DMS79 treated with DMSO at 0.1 percent for 48 hours (cell line): ENCODE measurements around the gene PPP3CB.

Experiments
- DNase-seq: peaks from one replicate; lab custom pipeline; 2025; lab: John Stamatoyannopoulos, UW

The PPP3CB gene

GRCh38 chr10:73495884-73496674 lies at the start of gene PPP3CB:
TSS of gene PPP3CB (minus strand) at chr10:73496024. CDS start at chr10:73495889, 135 bp downstream.
- peak; percentile 68 for DNase-seq

GRCh38 chr10:73545357-73545756 lies 49.5 kb upstream of the PPP3CB start:
- DNase-seq: no peak

- DNase-seq: no peak
Observed at GRCh38 chr10:73537709-73538108, 41.9 kb upstream of the PPP3CB start.

GRCh38 chr10:73537288-73537687 lies 41.5 kb upstream of the PPP3CB start:
- DNase-seq: no peak

GRCh38 chr10:73534857-73535256 lies 39.0 kb upstream of the PPP3CB start:
- DNase-seq: no peak

- DNase-seq: peak; percentile 46
Observed at GRCh38 chr10:73529089-73529832, 33.4 kb upstream of the PPP3CB start.

GRCh38 chr10:73522263-73522662 lies 26.4 kb upstream of the PPP3CB start:
- DNase-seq: no peak

GRCh38 chr10:73519336-73519735 lies 23.5 kb upstream of the PPP3CB start:
- DNase-seq: no peak

GRCh38 chr10:73517166-73517888 lies 21.5 kb upstream of the PPP3CB start:
- DNase-seq: no peak

- no peak for DNase-seq
Observed at GRCh38 chr10:73512207-73512743, 16.5 kb upstream of the PPP3CB start.

GRCh38 chr10:73509695-73510094 lies 13.9 kb upstream of the PPP3CB start:
- DNase-seq: no peak

- DNase-seq: no peak
Observed at GRCh38 chr10:73506491-73506890, 10.7 kb upstream of the PPP3CB start.

GRCh38 chr10:73506074-73506473 lies 10.2 kb upstream of the PPP3CB start:
- DNase-seq: no peak

- DNase-seq: no peak
Observed at GRCh38 chr10:73503037-73503436, 7.2 kb upstream of the PPP3CB start.

- DNase-seq: no peak
Observed at GRCh38 chr10:73501651-73502050, 5.8 kb upstream of the PPP3CB start.

- DNase-seq: no peak
Observed at GRCh38 chr10:73497623-73498022, 1.8 kb upstream of the PPP3CB start.

GRCh38 chr10:73495226-73495883 lies 469 bp downstream of the PPP3CB start:
- DNase-seq: peak; percentile 33

GRCh38 chr10:73494877-73495225 lies 973 bp downstream of the PPP3CB start:
- DNase-seq: no peak

GRCh38 chr10:73494213-73494612 lies 1.6 kb downstream of the PPP3CB start:
- no peak for DNase-seq

GRCh38 chr10:73493781-73494180 lies 2.0 kb downstream of the PPP3CB start:
- no peak for DNase-seq

GRCh38 chr10:73486601-73487000 lies 9.2 kb downstream of the PPP3CB start:
- DNase-seq: no peak

- no peak for DNase-seq
Observed at GRCh38 chr10:73485320-73485719, 10.5 kb downstream of the PPP3CB start.
